ENCODE measurements around the gene CD52. TPM values are rescaled to one million over a fixed set of nuclear protein-coding genes. Genes with fewer than 3 reads are reported as not detected.

CD52 gene
- total RNA-seq, 4 donors from 2014 or later, result 4.8 TPM; not detected in 3

GRCh38 chr1:26368486-26368885 lies 50.7 kb downstream of the CD52 start:
- 85 to 92% methylated on average over 3 of the region's 3 CpGs for WGBS, 2 donors
- Histone ChIP-seq H3K27ac (no peak overlapping the region), H3K4me1 (no peaks in the 10 kb centered on the region), H3K27me3 (peaks cover 0 to 27% of the 10 kb centered on the region in 2 donors), H3K4me3 (no peak overlapping the region), H3K36me3 (no peaks in the 10 kb centered on the region), H3K9me3 (peaks cover 0 to 5% (median 0%) of the 10 kb centered on the region in 4 donors)
- TF ChIP-seq CTCF (IDR thresholded peaks at IDR 0.05) (no peak), EP300 (IDR thresholded peaks at IDR 0.05) (no peak), POLR2A (IDR thresholded peaks at IDR 0.05) (no peak)
- no peak for DNase-seq (ENCODE audit: low spot score in 2 of 2)

Other genes starting within 250 kb of the CD52 start
- 1 to 10 TPM; 5.4 to 9.0 (median 7.1) TPM for gene PDIK1L, start 206.1 kb upstream of the CD52 start, total RNA-seq
- gene FAM110D, start 158.9 kb upstream of the CD52 start, total RNA-seq, result 10 to 100 TPM; 11.9 to 22.7 (median 14.2) TPM
- gene C1orf232, start 149.0 kb upstream of the CD52 start, total RNA-seq, result not detected
- 10 to 100 TPM; 24.9 to 46.5 (median 38.2) TPM for gene ZNF593, start 148.1 kb upstream of the CD52 start, total RNA-seq
- not detected for gene ZNF593OS, start 146.1 kb upstream of the CD52 start, total RNA-seq
- 1 to 10 TPM in 3 of 4 donors, not detected in 1; 2.6 to 5.7 (median 4.0) TPM for gene CNKSR1, start 140.5 kb upstream of the CD52 start, total RNA-seq
- not detected for gene CATSPER4, start 127.4 kb upstream of the CD52 start, total RNA-seq
- gene CEP85, start 83.8 kb upstream of the CD52 start, total RNA-seq, result 10 to 100 TPM; 14.9 to 23.7 (median 20.0) TPM
- 10 to 100 TPM; 49.6 to 97.2 (median 56.0) TPM for gene SH3BGRL3, start 37.9 kb upstream of the CD52 start, total RNA-seq
- 10 to 100 TPM; 13.8 to 48.3 (median 19.7) TPM for gene UBXN11, start 11.3 kb upstream of the CD52 start, total RNA-seq
- under 1 TPM in 1 of 4 donors, not detected in 3; under 0.01 TPM for gene CRYBG2, start 36.2 kb downstream of the CD52 start, total RNA-seq
- gene ZNF683, start 54.8 kb downstream of the CD52 start, total RNA-seq, result not detected
- not detected for gene LIN28A, start 92.9 kb downstream of the CD52 start, total RNA-seq
- gene DHDDS, start 114.4 kb downstream of the CD52 start, total RNA-seq, result 10 to 100 TPM; 24.7 to 45.4 (median 32.8) TPM
- gene HMGN2, start 154.5 kb downstream of the CD52 start, total RNA-seq, result 100 to 1,000 TPM; 165 to 237 (median 207) TPM
- 10 to 100 TPM; 10.7 to 37.2 (median 13.5) TPM for gene RPS6KA1, start 211.8 kb downstream of the CD52 start, total RNA-seq